CD4-positive, alpha-beta T cell treated with Interleukin-10 for 1 hour (primary cell): ENCODE measurements around the gene UGT1A9.

Experiments
- DNase-seq: peaks from one replicate; pipeline ENCODE4 v3.0.0-alpha.2; 2020

The UGT1A9 gene

GRCh38 chr2:233801357-233802131 is 129.8 kb downstream of the UGT1A9 start:
- DNase-seq, result no peak

GRCh38 chr2:233802132-233802815 is 130.6 kb downstream of the UGT1A9 start:
- DNase-seq, result no peak

- DNase-seq, result no peak
Observed at GRCh38 chr2:233803292-233803911, 131.7 kb downstream of the UGT1A9 start.

GRCh38 chr2:233803994-233804393 is 132.3 kb downstream of the UGT1A9 start:
- no peak for DNase-seq

- DNase-seq, result no peak
Observed at GRCh38 chr2:233807215-233807865, 135.6 kb downstream of the UGT1A9 start.

- no peak for DNase-seq
Observed at GRCh38 chr2:233807966-233808935, 136.6 kb downstream of the UGT1A9 start.

GRCh38 chr2:233810385-233810784 is 138.7 kb downstream of the UGT1A9 start:
- no peak for DNase-seq

- no peak for DNase-seq
Observed at GRCh38 chr2:233811087-233811486, 139.4 kb downstream of the UGT1A9 start.

- DNase-seq, result no peak
Observed at GRCh38 chr2:233811732-233812131, 140.0 kb downstream of the UGT1A9 start.

GRCh38 chr2:233813236-233814055 is 141.7 kb downstream of the UGT1A9 start:
- DNase-seq, result no peak

GRCh38 chr2:233814056-233814835 is 142.5 kb downstream of the UGT1A9 start:
- no peak for DNase-seq

- DNase-seq, result no peak
Observed at GRCh38 chr2:233815861-233816260, 144.2 kb downstream of the UGT1A9 start.

- no peak for DNase-seq
Observed at GRCh38 chr2:233816334-233816733, 144.6 kb downstream of the UGT1A9 start.

- no peak for DNase-seq
Observed at GRCh38 chr2:233816771-233817170, 145.1 kb downstream of the UGT1A9 start.

GRCh38 chr2:233817361-233817911 is 145.7 kb downstream of the UGT1A9 start:
- DNase-seq, result no peak

- no peak for DNase-seq
Observed at GRCh38 chr2:233817995-233818638, 146.4 kb downstream of the UGT1A9 start.

- no peak for DNase-seq
Observed at GRCh38 chr2:233818639-233819621, 147.2 kb downstream of the UGT1A9 start.
